GM12892 (cell line): ENCODE measurements around the gene LMBR1.
"Not testable (repeated sequence)": the region's sequence is repeated elsewhere in the genome, so short reads cannot be mapped to it uniquely, and the experiment has no call there.

Source experiments
- DNase-seq: peaks from one replicate; pipeline ENCODE4 v3.0.0; 2011; ENCODE audit not compliant: insufficient read length
- FAIRE-seq: peaks from 2 replicates; lab custom pipeline; 2011; peaks lifted over from hg19 to GRCh38; lab: Jason Lieb, UNC
- POLR2A ChIP-seq: IDR thresholded peaks from 2 replicates; pipeline ENCODE4 v1.6.1; 2011; ENCODE audit warnings: low read depth, low read length, control low read depth
- POLR2AphosphoS5 ChIP-seq: IDR thresholded peaks from 2 replicates; pipeline ENCODE4 v1.6.1; 2011; ENCODE audit warnings: low read depth, low read length, control low read depth
- TAF1 ChIP-seq: IDR thresholded peaks from 2 replicates; pipeline ENCODE4 v1.6.1; 2011; ENCODE audit warnings: low read depth, mild to moderate bottlenecking, control low read depth, low read length, borderline replicate concordance

The LMBR1 gene

GRCh38 chr7:156642306-156643045 lies 250.5 kb downstream of the LMBR1 start:
- TF ChIP-seq POLR2AphosphoS5: no peak
- FAIRE-seq: no peak
- no peak for DNase-seq

GRCh38 chr7:156640949-156641485 lies 252.0 kb downstream of the LMBR1 start:
- DNase-seq: peak; percentile 41
- no peak for FAIRE-seq
- TF ChIP-seq TAF1 (no peak), POLR2A (peak; percentile 69), POLR2AphosphoS5 (0 out of 2 replicates have a peak, but pooled peaks have one; percentile 32)

- peak; percentile 98 for FAIRE-seq
- DNase-seq: peak; percentile 89
- TF ChIP-seq TAF1 (peak; percentile 38; the same call in 1 of the 2 replicates), POLR2AphosphoS5 (peak; percentile 67), POLR2A (peak; percentile 89; the same call in 1 of the 2 replicates)
These were observed 252.6 kb downstream of the LMBR1 start, which contains the start of gene RNF32 for GRCh38 chr7:156640257-156640948. Gene RNF32 (plus strand): TSS chr7:156640774. CDS start chr7:156643878, 3,104 bp downstream.

GRCh38 chr7:156639426-156640256 lies 253.3 kb downstream of the LMBR1 start:
- DNase-seq (no peak), FAIRE-seq (no peak)
- TF ChIP-seq POLR2AphosphoS5: no peak
- no peak for TF ChIP-seq TAF1
- no peak for TF ChIP-seq POLR2A

GRCh38 chr7:156638443-156639077 lies 254.4 kb downstream of the LMBR1 start:
- TF ChIP-seq POLR2A (no peak), TAF1 (no peak), POLR2AphosphoS5 (no peak)
- no peak for FAIRE-seq

GRCh38 chr7:156637093-156637492 lies 255.9 kb downstream of the LMBR1 start:
- not testable (repeated sequence) for DNase-seq, FAIRE-seq

More at GRCh38 chr7:156638443-156639077, 254.4 kb downstream of the LMBR1 start:
- no peak for DNase-seq

- DNase-seq: no peak
- TF ChIP-seq TAF1: no peak
- TF ChIP-seq POLR2A: no peak
- TF ChIP-seq POLR2AphosphoS5: no peak
- FAIRE-seq: no peak
These were observed 257.2 kb downstream of the LMBR1 start for GRCh38 chr7:156635529-156636385.

GRCh38 chr7:156634117-156634516 lies 258.9 kb downstream of the LMBR1 start:
- FAIRE-seq (no peak), DNase-seq (no peak)
- TF ChIP-seq POLR2A (no peak), TAF1 (no peak), POLR2AphosphoS5 (no peak)

- no peak for FAIRE-seq
- TF ChIP-seq TAF1: no peak
- TF ChIP-seq POLR2AphosphoS5: no peak
- TF ChIP-seq POLR2A: no peak
These were observed 263.1 kb downstream of the LMBR1 start for GRCh38 chr7:156629873-156630272.

GRCh38 chr7:156628562-156628961 lies 264.4 kb downstream of the LMBR1 start:
- no peak for DNase-seq
- no peak for FAIRE-seq
- TF ChIP-seq TAF1: no peak
- TF ChIP-seq POLR2A: no peak
- no peak for TF ChIP-seq POLR2AphosphoS5

More at GRCh38 chr7:156629873-156630272, 263.1 kb downstream of the LMBR1 start:
- no peak for DNase-seq
